ENCODE data around the gene ANTXR1. TPM values are rescaled to one million over a fixed set of nuclear protein-coding genes. Genes with fewer than 3 reads are reported as not detected.

ANTXR1 gene
- total RNA-seq, 1 donor from 2014 or later = not detected

DNA sequence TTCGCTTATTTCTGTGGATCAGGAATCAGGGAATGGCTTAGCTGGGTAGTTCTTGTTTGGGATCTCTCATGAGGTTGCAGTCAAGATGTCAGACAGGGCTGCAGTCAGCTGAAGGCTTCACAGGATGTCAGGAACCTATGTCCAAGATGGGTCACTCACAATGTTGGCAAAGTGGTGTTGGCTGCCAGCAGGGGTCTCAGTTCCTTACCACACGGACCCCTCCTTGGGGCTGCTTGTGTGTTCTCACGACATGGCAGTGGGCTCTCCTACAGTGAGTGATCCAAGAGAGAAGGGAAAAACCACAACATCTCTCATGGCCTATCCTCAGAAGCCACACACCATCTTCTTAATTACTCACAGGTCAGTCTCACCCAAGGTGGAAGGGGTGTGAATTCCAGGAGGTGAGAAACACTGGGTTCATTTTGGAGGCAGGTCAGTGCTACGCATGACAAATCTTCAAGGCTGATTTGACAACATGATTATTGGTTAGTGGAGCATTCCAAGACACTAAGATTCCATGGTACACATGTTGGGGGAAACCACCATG is 1.3 kb upstream of the ANTXR1 start:
- Mint-ChIP-seq H3K36me3 (ENCODE audit: low read depth) (no peaks in the 10 kb centered on the region), H3K4me3 (no peak overlapping the region), H3K9me3 (no peaks in the 10 kb centered on the region), H3K4me1 (peaks cover 14% of the 10 kb centered on the region), H3K27ac (no peak overlapping the region), H3K27me3 (peaks cover 48% of the 10 kb centered on the region)
- intact Hi-C loops (cut with micrococcal nuclease) = loop anchor here (5.0 kb wide), 1 partner anchor 544 kb away; the partner anchor contains the start of genes APLF and FBXO48
- POLR2A ChIA-PET = no interaction called here
- CTCF ChIA-PET = no interaction called here
- TF ChIP-seq, protein P1, sequence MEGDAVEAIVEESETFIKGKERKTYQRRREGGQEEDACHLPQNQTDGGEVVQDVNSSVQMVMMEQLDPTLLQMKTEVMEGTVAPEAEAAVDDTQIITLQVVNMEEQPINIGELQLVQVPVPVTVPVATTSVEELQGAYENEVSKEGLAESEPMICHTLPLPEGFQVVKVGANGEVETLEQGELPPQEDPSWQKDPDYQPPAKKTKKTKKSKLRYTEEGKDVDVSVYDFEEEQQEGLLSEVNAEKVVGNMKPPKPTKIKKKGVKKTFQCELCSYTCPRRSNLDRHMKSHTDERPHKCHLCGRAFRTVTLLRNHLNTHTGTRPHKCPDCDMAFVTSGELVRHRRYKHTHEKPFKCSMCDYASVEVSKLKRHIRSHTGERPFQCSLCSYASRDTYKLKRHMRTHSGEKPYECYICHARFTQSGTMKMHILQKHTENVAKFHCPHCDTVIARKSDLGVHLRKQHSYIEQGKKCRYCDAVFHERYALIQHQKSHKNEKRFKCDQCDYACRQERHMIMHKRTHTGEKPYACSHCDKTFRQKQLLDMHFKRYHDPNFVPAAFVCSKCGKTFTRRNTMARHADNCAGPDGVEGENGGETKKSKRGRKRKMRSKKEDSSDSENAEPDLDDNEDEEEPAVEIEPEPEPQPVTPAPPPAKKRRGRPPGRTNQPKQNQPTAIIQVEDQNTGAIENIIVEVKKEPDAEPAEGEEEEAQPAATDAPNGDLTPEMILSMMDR (IDR thresholded peaks at IDR 0.05) = no peak
- DNase-seq (no peak), ATAC-seq (ENCODE audit: low read depth) (no peak)

GRCh38 chr2:69012310-69013141 is 453 bp upstream of the ANTXR1 start:
- Mint-ChIP-seq H3K4me1 (peaks cover 14% of the 10 kb centered on the region), H3K27ac (no peak overlapping the region), H3K4me3 (peak overlapping the region; percentile 64), H3K36me3 (ENCODE audit: low read depth) (no peaks in the 10 kb centered on the region), H3K9me3 (no peaks in the 10 kb centered on the region), H3K27me3 (peaks cover 55% of the 10 kb centered on the region)
- ChIA-PET POLR2A (no interaction called here), CTCF (no interaction called here)
- intact Hi-C loops (cut with micrococcal nuclease) = loop anchor here (1.0 to 5.0 kb wide), 2 partner anchors 295 to 545 kb away; partner anchors contain the start of genes APLF and FBXO48
- TF ChIP-seq, protein P1 (IDR thresholded peaks at IDR 0.05) = no peak
- ATAC-seq (ENCODE audit: low read depth) (peak; percentile 58), DNase-seq (peak; percentile 33)

DNA sequence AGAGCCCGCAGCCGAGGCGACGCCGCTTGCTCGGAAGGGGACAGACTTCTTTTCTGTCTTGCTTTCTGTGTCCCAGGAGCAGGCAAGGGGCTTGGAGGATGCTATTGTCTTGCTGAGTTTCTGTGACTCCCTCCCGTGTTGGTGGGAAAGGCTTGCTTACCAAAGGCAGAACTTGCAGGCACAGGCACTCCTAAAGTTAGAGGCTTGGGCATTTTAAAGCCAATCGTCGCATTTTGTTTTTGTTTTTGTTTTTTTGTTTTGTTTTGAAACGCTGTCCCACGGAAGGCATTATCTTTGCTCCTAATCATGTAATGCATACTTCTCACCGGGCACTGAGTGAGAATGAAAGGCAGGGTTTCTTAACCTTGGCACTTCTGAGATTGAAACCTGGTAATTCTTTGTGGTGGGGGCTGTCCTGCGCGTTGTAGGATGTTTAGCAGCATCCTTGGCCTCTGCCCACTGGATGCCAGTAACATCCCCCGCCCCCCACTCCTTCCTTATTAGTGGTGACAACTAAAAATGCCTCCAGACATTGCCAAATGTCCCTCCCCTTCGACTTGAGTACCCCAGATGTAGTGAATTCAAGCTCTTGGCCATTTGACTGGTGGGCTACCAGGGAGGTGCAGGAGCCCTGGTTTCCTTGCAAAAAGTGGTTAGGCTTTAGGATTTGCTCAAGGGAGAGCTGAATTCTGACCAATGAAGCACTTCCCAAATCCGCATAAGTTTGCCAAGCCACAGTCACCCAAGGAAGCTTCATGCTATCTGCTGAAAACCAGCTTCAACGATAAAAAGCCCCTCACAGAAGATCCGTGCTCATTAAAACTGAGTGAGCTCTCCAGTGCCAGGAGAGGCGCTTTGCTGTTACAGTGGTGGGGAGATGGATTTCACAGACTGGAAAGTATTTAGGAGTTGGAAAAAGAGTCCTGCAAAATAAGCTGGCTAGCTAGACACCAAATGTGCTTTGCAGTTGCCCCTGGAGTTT is 1.2 kb downstream of the ANTXR1 start:
- Mint-ChIP-seq H3K27ac (no peak overlapping the region), H3K9me3 (no peaks in the 10 kb centered on the region), H3K4me3 (peak overlapping the region; percentile 64), H3K27me3 (peaks cover 60% of the 10 kb centered on the region), H3K36me3 (ENCODE audit: low read depth) (no peaks in the 10 kb centered on the region), H3K4me1 (peaks cover 14% of the 10 kb centered on the region)
- CTCF ChIA-PET = no interaction called here
- TF ChIP-seq, protein P1 (IDR thresholded peaks at IDR 0.05) = no peak
- POLR2A ChIA-PET = no interaction called here
- ATAC-seq (ENCODE audit: low read depth) = no peak
- no peak for DNase-seq
- intact Hi-C loops (cut with micrococcal nuclease) = loop anchor here (1.0 to 5.0 kb wide), 2 partner anchors 293 to 547 kb away; partner anchors contain the start of genes APLF and FBXO48

GRCh38 chr2:69017080-69017479 is 4.1 kb downstream of the ANTXR1 start:
- H3K27me3 Mint-ChIP-seq = peaks cover 52% of the 10 kb centered on the region
- no peak overlapping the region for H3K4me3 Mint-ChIP-seq
- ATAC-seq (ENCODE audit: low read depth) (no peak), DNase-seq (no peak)
- ChIA-PET CTCF (no interaction called here), POLR2A (no interaction called here)
- TF ChIP-seq, protein P1 (IDR thresholded peaks at IDR 0.05) = no peak
- intact Hi-C loops (cut with micrococcal nuclease) = no loop called here
- H3K9me3 Mint-ChIP-seq = no peaks in the 10 kb centered on the region
- H3K36me3 Mint-ChIP-seq (ENCODE audit: low read depth) = no peaks in the 10 kb centered on the region
- H3K4me1 Mint-ChIP-seq = peaks cover 14% of the 10 kb centered on the region
- H3K27ac Mint-ChIP-seq = no peak overlapping the region

All from activated B cell treated with CpG ODN at 0.5 μM for 24 hours (primary cell).